SH-SY5Y (cell line): ENCODE data around the gene CTDSPL.

ENCODE experiments used
- GATA2 ChIP-seq: IDR thresholded peaks from 2 replicates; pipeline ENCODE4 v1.6.1; 2011; ENCODE audit warnings: mild to moderate bottlenecking, low read depth, low read length
- GATA3 ChIP-seq: IDR thresholded peaks from 2 replicates; pipeline ENCODE4 v1.6.1; 2011; ENCODE audit warnings: low read depth, mild to moderate bottlenecking, low read length, moderate library complexity

DNA sequence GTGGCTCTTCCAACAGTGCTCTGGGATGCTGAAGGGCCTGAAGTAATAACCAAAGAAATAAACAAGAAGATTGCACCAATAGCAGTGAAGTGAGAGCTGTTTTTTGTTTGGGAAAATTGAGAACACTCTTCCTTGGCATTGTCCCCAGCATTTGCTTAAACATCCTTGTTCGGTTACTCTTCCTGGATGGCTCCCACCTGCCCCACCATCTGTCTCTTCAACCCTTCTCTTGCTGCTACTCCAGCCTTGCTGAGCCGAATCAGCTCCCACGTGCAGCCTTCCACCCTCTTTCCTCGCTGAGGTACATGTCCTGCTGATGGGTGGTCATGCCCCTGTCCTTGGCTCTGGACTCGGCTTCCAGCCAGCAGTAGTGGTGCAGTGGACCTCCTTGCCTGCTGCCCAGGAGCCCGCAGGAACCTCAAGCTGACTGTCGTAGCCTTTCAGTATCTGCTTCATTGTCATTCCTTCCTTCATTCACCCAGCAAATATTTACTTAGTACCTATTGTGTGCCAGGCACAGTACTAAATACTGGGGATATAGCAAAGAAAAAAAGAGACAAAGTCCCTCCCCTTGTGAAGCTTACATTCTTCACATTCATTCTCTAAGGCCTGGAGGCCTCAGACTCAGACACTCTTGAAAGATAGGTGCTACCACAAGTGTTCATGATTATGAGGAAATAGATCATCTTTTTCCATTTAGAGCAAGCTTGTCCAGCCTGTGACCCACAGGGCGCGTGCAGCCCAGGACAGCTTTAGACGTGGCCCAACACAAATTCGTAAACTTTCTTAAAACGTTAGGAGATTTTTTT lies 111.8 kb downstream of the CTDSPL start:
- TF ChIP-seq GATA2 (no peak), GATA3 (no peak)
